PFSK-1 (cell line): ENCODE data around the gene FCSK.

Source experiments
- FOXP2 ChIP-seq: optimal IDR thresholded peaks from 2 replicates; pipeline ENCODE3; 2011; ENCODE audit warnings: borderline replicate concordance, control low read depth, inconsistent platforms; ENCODE audit not compliant: insufficient read depth; ENCODE audit errors: extremely low read length, extremely low read depth
- POLR2AphosphoS5 ChIP-seq: IDR thresholded peaks from 2 replicates; pipeline ENCODE4 v1.6.1; 2012; ENCODE audit warnings: low read depth, mild to moderate bottlenecking, control low read depth, low read length, moderate library complexity
- SIN3A ChIP-seq: IDR thresholded peaks from 2 replicates; pipeline ENCODE4 v1.6.1; 2012; ENCODE audit warnings: mild to moderate bottlenecking, low read length, moderate library complexity, borderline replicate concordance; ENCODE audit not compliant: insufficient read depth
- TF ChIP-seq, protein P1 (sequence below), 2 experiments: IDR thresholded peaks; 2 replicates each; pipeline versions ENCODE4 v1.6.1 to v1.8.0; 2011 to 2012; ENCODE audit warnings: low read depth in 2 of 2, low read length in 2 of 2, control low read depth in 1 of 2, inconsistent platforms in 1 of 2, mild to moderate bottlenecking in 1 of 2, moderate library complexity in 1 of 2; ENCODE audit not compliant: insufficient read depth in 1 of 2

DNA sequence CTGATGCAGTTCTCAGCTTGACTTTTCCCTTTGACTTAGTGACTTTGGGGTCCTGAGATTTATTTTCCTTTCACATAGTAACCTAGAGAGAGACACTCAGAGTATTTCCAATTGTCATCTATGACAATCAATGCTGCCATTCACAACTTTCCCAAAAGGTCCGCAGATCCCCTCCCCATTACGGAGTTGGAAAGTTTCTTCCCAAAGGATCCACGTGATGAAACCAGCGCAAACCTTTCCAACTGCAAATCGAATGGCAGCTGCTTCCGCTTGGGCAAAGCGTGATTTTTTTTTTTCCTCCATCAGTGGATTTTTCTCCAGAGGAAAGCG, 538 bp upstream of the FCSK start:
- no peak for TF ChIP-seq SIN3A
- no peak for TF ChIP-seq POLR2AphosphoS5
- no peak for TF ChIP-seq FOXP2
- TF ChIP-seq, protein P1, sequence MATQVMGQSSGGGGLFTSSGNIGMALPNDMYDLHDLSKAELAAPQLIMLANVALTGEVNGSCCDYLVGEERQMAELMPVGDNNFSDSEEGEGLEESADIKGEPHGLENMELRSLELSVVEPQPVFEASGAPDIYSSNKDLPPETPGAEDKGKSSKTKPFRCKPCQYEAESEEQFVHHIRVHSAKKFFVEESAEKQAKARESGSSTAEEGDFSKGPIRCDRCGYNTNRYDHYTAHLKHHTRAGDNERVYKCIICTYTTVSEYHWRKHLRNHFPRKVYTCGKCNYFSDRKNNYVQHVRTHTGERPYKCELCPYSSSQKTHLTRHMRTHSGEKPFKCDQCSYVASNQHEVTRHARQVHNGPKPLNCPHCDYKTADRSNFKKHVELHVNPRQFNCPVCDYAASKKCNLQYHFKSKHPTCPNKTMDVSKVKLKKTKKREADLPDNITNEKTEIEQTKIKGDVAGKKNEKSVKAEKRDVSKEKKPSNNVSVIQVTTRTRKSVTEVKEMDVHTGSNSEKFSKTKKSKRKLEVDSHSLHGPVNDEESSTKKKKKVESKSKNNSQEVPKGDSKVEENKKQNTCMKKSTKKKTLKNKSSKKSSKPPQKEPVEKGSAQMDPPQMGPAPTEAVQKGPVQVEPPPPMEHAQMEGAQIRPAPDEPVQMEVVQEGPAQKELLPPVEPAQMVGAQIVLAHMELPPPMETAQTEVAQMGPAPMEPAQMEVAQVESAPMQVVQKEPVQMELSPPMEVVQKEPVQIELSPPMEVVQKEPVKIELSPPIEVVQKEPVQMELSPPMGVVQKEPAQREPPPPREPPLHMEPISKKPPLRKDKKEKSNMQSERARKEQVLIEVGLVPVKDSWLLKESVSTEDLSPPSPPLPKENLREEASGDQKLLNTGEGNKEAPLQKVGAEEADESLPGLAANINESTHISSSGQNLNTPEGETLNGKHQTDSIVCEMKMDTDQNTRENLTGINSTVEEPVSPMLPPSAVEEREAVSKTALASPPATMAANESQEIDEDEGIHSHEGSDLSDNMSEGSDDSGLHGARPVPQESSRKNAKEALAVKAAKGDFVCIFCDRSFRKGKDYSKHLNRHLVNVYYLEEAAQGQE (IDR thresholded peaks at IDR 0.05; ENCODE audit: insufficient read depth in 1 of 2, low read depth in 2 of 2, low read length in 2 of 2): no peak
